C4-2B (cell line): ENCODE results near the gene DCDC2C.

ENCODE experiments used
- H3K27ac ChIP-seq: fragments of 450-650 bp; 2 replicates; pipeline ENCODE4 v1.5.1; 2017
- CTCF ChIP-seq: fragments of 450-650 bp; conservative IDR thresholded peaks from 2 replicates; pipeline ENCODE4 v1.5.1; 2017; ENCODE audit warnings: mild to moderate bottlenecking
- ZFX ChIP-seq: fragments of 450-650 bp; IDR thresholded peaks from 2 replicates; pipeline ENCODE4 v1.6.1; 2017

DCDC2C gene

GRCh38 chr2:3704692-3705091 is 1.3 kb downstream of the DCDC2C start:
- TF ChIP-seq CTCF (no peak), ZFX (no peak)
- no peak overlapping the region for H3K27ac ChIP-seq

- H3K27ac ChIP-seq: no peak overlapping the region
- TF ChIP-seq CTCF (no peak), ZFX (no peak)
Observed at GRCh38 chr2:3705782-3706181, 2.4 kb downstream of the DCDC2C start.

- TF ChIP-seq CTCF (no peak), ZFX (no peak)
- H3K27ac ChIP-seq: no peak overlapping the region
Observed at GRCh38 chr2:3706892-3707291, 3.5 kb downstream of the DCDC2C start.

- TF ChIP-seq CTCF: no peak
- no peak for TF ChIP-seq ZFX
- no peak overlapping the region for H3K27ac ChIP-seq
Observed at GRCh38 chr2:3708576-3708975, 5.2 kb downstream of the DCDC2C start.

- TF ChIP-seq ZFX (no peak), CTCF (no peak)
- no peak overlapping the region for H3K27ac ChIP-seq
Observed at GRCh38 chr2:3709225-3709624, 5.8 kb downstream of the DCDC2C start.

GRCh38 chr2:3712424-3712823 is 9.0 kb downstream of the DCDC2C start:
- H3K27ac ChIP-seq: no peak overlapping the region
- no peak for TF ChIP-seq CTCF
- no peak for TF ChIP-seq ZFX

GRCh38 chr2:3712831-3713503 is 9.6 kb downstream of the DCDC2C start:
- TF ChIP-seq ZFX: no peak
- TF ChIP-seq CTCF: no peak
- H3K27ac ChIP-seq: no peak overlapping the region
